NCI-H2227 (cell line): ENCODE data around the gene PGAP6.
"Not testable (repeated sequence)": the region's sequence is repeated elsewhere in the genome, so short reads cannot be mapped to it uniquely, and the experiment has no call there.

Experiments
- DNase-seq: peaks from one replicate; lab custom pipeline; 2025; ENCODE audit not compliant: unreplicated experiment; lab: John Stamatoyannopoulos, UW

The PGAP6 gene, protein sequence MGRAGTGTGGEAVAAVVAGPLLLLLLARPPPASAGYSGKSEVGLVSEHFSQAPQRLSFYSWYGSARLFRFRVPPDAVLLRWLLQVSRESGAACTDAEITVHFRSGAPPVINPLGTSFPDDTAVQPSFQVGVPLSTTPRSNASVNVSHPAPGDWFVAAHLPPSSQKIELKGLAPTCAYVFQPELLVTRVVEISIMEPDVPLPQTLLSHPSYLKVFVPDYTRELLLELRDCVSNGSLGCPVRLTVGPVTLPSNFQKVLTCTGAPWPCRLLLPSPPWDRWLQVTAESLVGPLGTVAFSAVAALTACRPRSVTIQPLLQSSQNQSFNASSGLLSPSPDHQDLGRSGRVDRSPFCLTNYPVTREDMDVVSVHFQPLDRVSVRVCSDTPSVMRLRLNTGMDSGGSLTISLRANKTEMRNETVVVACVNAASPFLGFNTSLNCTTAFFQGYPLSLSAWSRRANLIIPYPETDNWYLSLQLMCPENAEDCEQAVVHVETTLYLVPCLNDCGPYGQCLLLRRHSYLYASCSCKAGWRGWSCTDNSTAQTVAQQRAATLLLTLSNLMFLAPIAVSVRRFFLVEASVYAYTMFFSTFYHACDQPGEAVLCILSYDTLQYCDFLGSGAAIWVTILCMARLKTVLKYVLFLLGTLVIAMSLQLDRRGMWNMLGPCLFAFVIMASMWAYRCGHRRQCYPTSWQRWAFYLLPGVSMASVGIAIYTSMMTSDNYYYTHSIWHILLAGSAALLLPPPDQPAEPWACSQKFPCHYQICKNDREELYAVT

DNA sequence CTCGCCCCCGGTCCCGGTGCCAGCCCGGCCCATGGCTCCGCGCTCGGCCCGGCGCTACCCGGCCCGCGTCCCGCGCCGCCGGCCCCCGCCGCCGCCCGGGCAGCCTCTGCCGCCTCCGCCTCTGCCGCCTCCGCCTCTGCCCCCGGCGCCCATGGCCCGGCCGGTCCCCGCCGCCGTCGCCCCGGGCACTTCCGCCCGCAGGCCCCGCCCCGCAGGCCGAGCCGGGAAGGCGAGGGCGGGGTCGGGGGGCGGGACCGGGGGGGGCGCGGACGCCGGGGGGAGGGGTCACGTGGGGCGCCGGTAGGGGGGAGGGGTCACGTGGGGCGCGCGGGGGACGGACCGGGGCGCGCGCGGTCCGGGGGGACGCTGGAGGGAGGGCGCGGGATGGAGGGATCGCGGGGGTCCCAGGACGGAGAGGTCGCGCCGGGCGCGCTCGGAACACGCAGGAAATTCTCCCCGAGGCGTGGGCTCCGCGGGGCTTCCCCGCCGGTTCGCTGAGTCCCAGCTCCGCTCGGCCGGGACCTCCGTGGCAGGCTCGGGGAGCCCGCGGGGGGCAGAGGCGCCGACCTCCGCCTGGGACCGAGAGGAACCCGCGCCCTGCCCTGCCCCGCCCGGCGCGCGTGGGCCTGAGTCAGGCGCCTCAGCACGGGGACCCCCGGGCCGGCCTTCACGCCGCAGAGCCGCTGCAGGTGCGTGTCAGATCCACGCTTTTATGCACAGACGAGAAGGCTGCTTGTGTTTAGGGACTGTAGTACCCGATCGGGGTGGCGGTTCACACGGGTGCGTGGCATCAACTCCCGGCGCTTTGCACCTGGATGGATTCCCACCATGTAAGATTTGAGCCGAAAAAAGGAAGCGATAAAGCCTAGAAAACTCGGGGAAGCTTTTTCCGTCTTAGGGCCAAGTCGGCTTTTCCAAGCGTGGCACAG is at the start of gene PGAP6:
Gene PGAP6 (minus strand): TSS at position 190 of the 929 bp plus-strand sequence. CDS start 157 bp downstream, at position 33.
- peak; percentile 84 for DNase-seq

DNA sequence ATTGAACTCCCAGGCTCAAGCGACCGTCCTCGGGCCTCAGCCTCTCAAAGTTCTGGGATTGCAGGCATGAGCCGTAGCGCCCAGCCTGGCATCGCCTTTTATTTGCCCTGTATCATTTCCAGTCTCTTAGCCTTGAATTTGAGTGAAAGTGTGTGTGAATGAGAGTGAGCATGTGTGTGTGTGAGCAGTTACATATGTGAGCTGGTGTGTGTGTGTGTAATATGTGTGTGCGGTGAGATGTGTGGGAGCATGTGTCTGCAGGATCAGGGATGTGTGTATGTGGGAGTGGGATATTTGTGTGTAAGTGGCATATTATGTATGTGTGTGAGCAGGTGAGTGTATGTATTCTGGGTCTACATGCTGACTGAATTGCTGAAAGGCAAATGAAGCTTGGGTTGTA is 49.1 kb upstream of the PGAP6 start:
- no peak for DNase-seq

DNA sequence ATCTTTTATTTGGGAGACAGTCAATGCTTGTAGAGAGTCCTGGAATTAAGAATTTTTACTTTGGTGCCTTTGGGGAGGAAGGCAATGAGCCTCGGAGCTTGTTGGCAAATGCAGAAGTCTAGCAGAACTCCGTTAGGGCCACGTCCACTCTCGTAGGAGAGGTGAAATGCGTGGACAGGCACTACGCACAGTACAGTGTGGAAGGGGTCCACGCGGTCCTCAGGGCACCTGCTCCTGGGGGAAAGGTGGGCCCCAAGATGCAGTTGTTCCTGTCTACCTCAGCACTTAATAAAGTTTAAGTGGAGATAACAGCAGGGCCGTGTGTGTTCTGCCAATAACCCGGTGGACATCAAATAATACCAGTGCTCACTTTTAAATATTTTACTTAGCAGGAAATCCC is 45.5 kb upstream of the PGAP6 start:
- DNase-seq = no peak

DNA sequence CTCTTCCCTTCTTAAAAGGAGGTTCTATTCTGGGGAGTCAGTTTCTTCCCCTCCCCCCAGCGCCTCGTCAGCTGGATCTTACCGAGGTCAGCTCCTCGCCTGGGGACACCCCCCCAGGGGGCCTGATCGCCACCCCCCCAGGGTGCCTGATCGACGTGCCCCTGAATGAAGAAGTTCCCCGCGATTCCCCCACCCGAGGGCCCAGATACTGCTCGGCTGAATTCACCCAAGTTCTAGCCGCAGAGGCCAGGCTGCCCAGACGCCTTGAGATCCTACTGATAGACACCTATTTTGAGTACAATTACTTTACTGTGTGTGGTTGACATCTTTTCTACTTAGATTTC is 45.1 kb upstream of the PGAP6 start:
- DNase-seq = no peak

DNA sequence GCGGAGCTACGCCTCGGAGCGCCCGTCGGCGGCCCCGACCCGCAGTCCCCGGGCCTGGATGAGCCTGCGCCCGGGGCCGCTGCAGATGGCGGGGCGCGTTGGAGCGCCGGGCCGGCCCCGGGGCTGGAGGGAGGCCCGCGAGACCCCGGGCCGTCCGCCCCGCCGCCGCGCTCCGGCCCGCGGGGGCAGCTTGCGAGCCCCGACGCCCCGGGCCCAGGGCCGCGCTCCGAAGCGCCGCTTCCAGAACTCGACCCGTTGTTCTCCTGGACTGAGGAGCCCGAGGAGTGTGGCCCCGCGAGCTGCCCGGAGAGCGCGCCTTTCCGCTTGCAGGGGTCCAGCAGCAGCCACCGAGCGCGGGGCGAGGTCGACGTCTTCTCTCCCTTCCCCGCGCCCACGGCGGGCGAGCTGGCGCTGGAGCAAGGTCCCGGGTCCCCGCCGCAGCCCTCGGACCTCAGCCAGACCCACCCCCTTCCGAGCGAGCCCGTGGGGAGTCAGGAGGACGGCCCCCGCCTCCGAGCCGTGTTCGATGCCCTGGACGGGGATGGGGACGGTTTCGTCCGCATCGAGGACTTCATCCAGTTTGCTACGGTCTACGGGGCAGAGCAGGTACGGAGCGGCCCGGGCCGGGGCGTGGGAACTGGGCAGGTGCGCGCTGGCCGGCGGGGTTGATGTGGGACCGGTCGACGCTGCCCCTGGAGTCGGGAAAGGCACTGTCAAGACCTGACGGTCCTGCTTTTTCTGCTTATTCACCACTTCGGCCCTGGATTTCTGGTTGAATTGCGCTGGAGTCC is 44.5 kb upstream of the PGAP6 start:
- no peak for DNase-seq

DNA sequence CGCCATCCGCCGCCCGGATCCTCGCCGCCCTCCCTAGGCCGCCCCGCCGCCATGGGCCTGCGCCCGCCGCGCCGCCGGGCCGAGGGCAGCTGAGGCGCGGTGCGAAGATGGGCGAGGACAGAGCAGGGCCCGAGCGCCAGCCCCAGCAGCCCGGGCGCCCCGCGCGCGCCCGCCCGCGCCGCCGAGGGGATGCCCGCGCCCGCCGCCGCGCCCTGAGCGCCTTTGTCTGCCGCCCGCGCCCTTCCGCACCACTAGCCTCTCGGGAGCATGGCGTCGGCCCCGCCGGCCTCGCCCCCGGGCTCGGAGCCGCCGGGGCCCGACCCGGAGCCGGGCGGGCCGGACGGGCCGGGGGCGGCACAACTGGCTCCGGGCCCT is 43.9 kb upstream of the PGAP6 start:
- no peak for DNase-seq

DNA sequence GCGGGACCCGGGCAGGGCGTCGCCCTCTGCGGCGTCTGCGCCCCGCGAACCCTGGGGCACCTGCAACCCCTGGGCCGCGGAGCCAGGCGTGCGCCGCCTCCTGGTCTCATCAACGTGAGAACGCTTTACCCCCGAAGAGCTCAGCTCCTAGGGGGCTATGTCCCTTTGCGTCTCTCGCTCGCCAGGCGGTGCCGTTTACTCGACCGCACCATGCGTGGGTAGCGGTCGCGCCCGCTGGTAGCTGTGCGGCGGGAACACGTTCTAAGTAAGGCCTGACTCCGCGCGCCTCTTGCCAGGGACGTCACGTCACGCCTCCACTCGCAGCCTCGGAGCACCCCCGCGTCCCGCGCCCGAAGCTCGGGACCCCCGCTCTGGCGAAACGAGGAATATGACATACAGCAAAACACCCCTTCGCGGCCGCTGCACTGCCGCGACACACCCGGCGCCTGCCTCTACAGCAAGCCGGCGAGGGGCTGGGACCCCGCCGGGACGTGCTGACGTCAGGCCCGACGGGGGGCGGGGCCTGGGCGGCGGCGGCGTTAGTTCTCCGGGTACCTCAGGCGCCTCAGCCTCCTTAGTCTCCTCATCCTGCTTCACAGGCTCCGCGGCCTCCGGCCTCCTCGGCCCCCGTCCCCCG is 43.4 kb upstream of the PGAP6 start, which contains the start of gene RAB11FIP3:
Gene RAB11FIP3 (plus strand): TSS at position 568 of the 637 bp plus-strand sequence. CDS start 358 bp downstream, outside the sequence.
- peak; percentile 92 for DNase-seq

DNA sequence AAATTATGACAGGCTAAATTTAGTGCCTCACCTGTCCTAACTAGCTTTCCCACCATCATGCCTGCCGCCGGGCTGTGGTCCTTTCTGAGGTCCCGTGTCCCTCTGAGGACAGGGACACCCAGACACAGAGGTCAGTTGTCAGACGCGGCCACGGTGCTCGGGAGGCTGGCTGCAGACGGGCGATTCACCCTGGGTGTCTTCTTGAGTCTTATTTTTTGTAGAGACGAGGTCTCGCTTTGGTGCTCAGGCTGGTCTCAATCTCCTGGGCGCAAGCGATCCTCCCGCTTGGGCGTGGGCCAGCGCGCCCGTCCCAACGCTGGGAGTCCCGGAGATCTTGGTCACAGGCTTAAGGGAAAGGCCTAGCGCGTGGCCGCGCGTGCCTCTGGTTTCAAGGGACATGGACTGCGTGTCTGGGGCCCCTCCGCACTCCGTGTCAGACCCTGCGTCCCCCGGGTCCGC is 42.9 kb upstream of the PGAP6 start:
- peak; percentile 55 for DNase-seq

DNA sequence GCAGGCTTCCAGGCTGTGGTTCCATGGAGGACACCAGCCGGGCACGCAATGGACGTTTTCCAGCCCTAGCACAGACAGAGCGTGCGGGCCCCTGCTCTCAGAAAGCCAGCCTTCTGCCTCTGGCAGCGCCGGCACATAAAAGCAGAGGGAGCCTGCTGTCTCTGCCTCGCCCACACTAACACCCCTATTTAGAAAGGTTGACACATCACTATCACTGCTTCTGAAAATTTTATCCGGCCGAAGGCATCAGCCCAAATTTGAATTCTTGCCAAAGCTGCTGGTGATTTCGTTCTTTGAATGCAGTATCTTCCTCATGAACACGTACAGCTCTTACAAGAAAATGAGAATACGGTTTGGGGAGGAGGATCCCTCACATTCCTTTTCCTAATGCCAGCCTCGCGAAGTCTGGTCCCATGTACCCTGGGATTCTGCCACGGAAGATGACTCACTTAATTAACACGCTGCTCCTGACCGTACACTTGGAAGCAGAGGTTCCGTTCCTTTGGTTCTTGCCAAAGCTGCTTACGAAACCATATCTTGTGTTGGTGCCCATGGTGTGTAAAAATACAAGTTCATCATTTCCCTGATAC is 42.4 kb upstream of the PGAP6 start:
- peak; percentile 58 for DNase-seq

DNA sequence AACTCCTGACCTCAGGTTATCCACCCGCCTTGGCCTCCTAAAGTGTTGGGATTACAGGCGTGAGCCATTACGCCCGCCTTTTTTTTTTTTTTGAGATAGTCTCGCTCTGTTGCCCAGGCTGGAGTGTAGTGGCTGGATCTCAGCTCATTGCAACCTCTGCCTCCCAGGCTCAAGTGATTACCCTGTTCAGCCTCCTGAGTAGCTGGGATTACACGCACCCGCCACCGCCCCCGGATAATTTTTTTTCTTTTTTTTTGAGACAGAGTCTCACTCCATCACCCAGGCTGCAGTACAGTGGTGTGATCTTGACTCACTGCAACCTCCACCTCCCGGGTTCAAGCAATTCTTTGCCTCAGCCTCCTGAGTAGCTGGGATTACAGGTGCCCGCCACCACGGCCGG is 40.4 kb upstream of the PGAP6 start:
- not testable (repeated sequence) for DNase-seq

DNA sequence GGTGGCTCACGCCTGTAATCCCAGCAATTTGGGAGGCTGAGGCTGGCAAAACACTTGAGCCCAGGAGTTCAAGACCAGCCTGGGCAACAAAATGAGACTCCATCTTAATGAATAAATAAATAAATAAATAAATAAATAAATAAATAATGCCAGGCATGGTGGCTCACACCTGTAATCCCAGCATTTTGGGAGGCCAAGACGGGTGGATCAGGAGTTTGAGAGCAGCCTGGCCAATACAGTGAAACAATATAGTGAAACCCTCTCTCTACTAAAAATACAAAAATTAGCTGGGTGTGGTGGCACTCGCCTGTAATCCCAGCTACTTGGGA is 33.4 kb upstream of the PGAP6 start:
- DNase-seq = not testable (repeated sequence)

DNA sequence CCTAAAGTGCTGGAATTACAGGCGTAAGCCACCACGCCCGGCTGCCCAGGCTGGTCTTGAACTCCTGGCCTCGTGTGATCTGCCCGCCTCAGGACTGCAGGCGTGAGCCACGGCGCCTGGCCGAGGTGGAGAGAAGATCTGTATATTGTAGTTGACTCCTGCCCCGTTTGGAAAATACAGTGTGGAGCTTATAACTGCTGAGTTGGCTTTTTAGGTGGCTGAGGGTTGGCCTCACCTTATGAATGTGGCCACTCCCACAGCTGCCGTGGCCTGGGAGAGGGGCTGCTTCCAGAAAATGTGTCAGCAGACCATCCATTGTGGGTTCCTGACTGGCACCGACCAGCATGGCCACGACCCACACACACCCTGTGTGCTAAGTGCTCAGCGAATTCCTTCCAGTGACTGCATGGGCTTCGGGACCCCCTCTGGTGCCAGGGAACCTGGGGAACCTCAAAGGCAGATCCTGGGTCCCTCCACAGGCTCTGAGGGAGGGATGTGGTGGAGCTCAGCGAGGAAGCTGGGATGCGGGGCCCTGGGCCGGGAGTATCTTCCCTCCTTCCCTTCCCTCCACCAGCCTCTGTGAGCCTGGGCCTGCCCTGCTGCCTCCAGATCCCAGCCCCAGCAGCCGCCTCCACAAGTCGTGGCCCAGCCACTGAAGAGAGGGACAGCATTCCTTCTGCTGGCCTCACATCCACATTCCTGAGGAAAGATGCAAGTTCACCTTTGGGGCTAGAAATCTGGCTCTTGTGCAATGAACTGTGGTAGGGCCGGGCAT is 32.8 kb upstream of the PGAP6 start:
- no peak for DNase-seq

DNA sequence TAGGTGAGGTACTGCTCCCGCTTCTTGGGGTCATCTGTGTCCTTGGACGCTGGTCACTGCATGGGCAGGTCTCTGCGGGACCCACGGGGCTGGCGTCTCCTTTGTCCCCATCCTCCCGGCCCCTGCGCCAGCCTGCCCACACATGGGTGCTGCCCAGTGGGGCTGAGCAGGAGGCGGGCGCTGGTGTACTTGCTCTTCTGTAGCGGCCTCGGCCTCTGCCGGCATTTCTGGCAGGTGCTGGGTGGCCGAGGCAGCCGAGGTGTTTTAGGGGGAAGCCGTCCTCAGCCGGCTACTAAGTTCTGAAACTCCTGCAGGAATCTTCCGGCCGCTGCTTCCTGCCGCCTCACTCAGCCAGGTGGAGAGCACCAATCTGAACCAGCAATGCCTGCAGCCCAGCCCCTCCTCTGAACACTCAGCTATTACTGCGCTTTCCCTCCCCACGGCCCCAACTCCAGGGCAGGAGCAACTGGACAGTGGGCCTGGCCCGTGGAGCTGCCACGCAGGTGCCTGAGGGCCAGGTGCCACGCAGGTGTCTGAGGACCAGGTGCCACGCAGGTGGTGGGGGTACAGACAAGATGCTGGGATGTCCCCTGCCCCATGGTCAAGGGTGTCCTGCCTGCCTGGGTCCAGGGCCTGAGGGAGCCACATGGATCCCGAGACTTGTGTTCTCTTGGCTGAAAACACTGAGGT is 29.9 kb upstream of the PGAP6 start:
- no peak for DNase-seq

DNA sequence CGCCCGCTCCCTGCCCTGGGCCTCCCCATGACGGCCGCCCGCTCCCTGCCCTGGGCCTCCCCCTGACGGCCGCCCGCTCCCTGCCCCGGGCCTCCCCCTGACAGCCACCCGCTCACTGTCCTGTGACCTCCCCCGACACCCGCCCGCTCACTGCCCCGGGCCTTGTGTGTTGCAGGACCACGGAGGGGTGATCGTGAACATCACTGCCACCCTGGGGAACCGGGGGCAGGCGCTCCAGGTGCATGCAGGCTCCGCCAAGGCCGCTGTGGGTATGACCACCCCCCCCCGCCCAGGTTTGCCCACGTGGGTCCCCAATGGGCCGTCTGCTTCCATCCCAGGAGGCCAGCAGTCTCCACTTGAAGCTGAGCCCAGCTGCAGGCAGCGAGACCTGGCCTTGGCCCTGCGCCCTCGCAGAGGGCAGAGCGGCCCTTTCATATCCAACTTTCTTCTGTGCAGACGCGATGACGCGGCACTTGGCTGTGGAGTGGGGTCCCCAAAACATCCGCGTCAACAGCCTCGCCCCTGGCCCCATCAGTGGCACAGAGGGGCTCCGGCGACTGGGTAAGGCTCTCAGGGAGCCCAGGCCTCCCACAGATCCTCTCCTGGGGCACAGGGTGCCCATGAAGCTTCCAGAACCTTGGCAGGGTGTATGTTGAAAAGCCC is 28.9 kb upstream of the PGAP6 start:
- DNase-seq = no peak

DNA sequence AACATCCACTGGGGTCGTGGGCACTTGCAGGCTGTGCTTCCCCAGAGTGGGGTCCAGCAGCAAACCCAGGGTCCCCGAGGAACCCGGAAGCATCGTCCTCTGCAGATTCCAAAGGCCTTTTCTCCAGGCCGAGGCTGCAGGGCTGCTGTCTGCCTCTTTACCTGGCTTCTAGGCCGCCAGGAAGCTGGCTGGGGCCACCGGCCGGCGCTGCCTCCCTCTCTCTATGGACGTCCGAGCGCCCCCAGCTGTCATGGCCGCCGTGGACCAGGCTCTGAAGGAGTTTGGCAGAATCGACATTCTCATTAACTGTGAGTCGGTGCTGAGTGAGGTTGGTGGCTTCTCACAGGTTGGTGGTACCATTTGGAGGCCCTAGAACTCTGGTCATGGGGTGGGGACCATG is 25.5 kb upstream of the PGAP6 start:
- DNase-seq = no peak

DNA sequence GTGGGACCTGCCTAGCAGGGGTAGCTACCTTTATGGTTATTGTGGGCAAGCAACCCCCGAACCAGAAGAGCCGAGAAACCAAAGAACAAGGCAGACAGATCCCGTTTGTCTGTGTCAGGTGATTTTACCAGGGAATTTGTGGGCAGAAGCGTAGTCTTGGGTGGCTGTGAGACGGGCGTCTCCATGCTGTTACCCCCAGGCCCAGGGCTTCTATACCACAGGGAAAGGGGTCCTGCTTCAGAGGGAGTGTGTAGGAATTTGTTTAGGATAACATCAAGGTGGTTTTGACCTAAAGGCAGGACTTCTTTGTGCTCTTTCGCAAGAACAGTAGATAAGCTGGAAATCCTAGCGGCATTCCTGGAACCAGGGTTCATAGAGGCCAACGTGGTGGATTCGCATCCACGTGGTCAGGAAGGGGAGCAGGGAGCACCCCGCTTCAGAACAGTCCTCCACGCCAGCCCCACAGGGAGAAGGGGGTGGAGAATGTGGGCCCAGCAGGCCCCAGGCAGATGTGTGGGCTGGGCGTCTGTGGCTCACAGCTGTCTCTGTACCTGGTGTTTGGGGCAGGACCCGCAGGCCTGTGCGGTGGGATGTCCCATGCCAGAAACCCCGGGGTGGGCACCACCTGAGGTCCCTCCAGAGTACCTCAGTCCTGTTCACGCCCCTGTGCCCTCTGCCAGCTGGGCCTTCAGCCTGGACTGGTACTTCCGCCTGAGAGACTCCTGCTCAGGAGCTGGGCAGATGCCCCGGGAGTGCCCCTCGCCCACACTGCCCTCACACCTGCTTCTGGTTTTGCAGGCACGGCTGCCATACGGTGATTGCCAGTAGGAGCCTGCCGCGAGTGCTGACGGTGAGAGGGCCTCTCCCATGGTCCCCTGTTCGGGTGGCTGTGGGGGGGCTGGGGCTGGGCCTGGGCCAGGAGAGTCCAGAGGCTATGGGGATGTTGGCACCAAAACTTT is 24.0 kb upstream of the PGAP6 start:
- DNase-seq = no peak
